BE2C (cell line): ENCODE data around the gene MDFIC.

Source experiments
- DNase-seq: peaks from one replicate; pipeline ENCODE4 v3.0.0-alpha.2; 2020
- H3K27me3 ChIP-seq: fragments of 250-450 bp; sonication (Bioruptor Pico); 2 replicates; pipeline ENCODE4 v1.5.1; 2020; ENCODE audit warnings: mild to moderate bottlenecking
- H3K36me3 ChIP-seq: fragments of 250-450 bp; sonication (Bioruptor Pico); 2 replicates; pipeline ENCODE4 v1.5.1; 2020; ENCODE audit warnings: mild to moderate bottlenecking
- H3K4me1 ChIP-seq: fragments of 250-450 bp; sonication (Bioruptor Pico); 2 replicates; pipeline ENCODE4 v1.5.1; 2020
- H3K4me3 ChIP-seq: 2 replicates; pipeline ENCODE4 v1.5.1; 2011; ENCODE audit warnings: low read depth, low read length
- H3K9me3 ChIP-seq: fragments of 250-450 bp; sonication (Bioruptor Pico); 2 replicates; pipeline ENCODE4 v1.5.1; 2020
- CTCF ChIP-seq: IDR thresholded peaks from 2 replicates; pipeline ENCODE4 v1.5.1; 2012; ENCODE audit warnings: mild to moderate bottlenecking, low read depth, low read length

MDFIC gene

GRCh38 chr7:114985116-114985715 is 63.3 kb downstream of the MDFIC start:
- Histone ChIP-seq H3K9me3 (no peaks in the 10 kb centered on the region), H3K36me3 (no peaks in the 10 kb centered on the region), H3K27me3 (no peaks in the 10 kb centered on the region), H3K4me3 (no peak overlapping the region), H3K4me1 (no peaks in the 10 kb centered on the region)
- no peak for TF ChIP-seq CTCF
- no peak for DNase-seq

- no peak overlapping the region for H3K4me3 ChIP-seq
- no peak for TF ChIP-seq CTCF
- no peak for DNase-seq
- no peaks in the 10 kb centered on the region for H3K36me3 ChIP-seq
- no peaks in the 10 kb centered on the region for H3K4me1 ChIP-seq
- H3K27me3 ChIP-seq, result no peaks in the 10 kb centered on the region
- no peaks in the 10 kb centered on the region for H3K9me3 ChIP-seq
Observed at GRCh38 chr7:114986190-114987180, 64.6 kb downstream of the MDFIC start.

DNA sequence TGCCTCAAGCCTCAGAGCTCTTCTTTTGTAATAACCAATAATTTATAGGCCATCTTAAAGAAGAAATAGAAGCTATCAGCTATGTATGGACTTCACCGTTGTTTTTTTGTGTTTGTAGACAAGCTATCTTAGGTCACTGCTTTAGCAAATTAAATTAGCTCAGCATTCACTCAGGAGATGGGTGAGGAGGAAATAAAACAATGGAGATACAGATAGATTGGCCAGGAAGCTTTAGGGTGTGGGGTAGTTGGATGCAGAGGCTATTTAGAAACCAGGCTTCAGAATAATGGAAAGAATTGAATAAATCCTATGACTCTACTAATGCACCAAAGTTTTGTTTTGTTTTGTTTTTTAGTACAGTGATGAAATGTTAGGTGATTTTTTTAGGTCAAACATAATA is 66.1 kb downstream of the MDFIC start:
- no peak for TF ChIP-seq CTCF
- DNase-seq, result no peak
- no peaks in the 10 kb centered on the region for H3K36me3 ChIP-seq

GRCh38 chr7:114988755-114989375 is 67.0 kb downstream of the MDFIC start:
- DNase-seq, result no peak
- Histone ChIP-seq H3K27me3 (no peaks in the 10 kb centered on the region), H3K9me3 (no peaks in the 10 kb centered on the region), H3K4me1 (no peaks in the 10 kb centered on the region), H3K4me3 (no peak overlapping the region), H3K36me3 (no peaks in the 10 kb centered on the region)
- no peak for TF ChIP-seq CTCF

More for the DNA sequence above, 66.1 kb downstream of the MDFIC start:
- H3K9me3 ChIP-seq, result no peaks in the 10 kb centered on the region
- H3K4me3 ChIP-seq, result no peak overlapping the region
- no peaks in the 10 kb centered on the region for H3K4me1 ChIP-seq
- H3K27me3 ChIP-seq, result no peaks in the 10 kb centered on the region

GRCh38 chr7:114989531-114989930 is 67.6 kb downstream of the MDFIC start:
- no peaks in the 10 kb centered on the region for H3K4me1 ChIP-seq
- H3K27me3 ChIP-seq, result no peaks in the 10 kb centered on the region
- no peak for DNase-seq
- H3K4me3 ChIP-seq, result no peak overlapping the region
- no peak for TF ChIP-seq CTCF
- H3K9me3 ChIP-seq, result no peaks in the 10 kb centered on the region
- H3K36me3 ChIP-seq, result no peaks in the 10 kb centered on the region
